ENCODE measurements around the gene UBE2L3. TPM values are rescaled to one million over a fixed set of nuclear protein-coding genes. Genes with fewer than 3 reads are reported as not detected.

The UBE2L3 gene
- total RNA-seq, 2 donors from 2014 or later: 74.6 to 79.4 TPM

DNA sequence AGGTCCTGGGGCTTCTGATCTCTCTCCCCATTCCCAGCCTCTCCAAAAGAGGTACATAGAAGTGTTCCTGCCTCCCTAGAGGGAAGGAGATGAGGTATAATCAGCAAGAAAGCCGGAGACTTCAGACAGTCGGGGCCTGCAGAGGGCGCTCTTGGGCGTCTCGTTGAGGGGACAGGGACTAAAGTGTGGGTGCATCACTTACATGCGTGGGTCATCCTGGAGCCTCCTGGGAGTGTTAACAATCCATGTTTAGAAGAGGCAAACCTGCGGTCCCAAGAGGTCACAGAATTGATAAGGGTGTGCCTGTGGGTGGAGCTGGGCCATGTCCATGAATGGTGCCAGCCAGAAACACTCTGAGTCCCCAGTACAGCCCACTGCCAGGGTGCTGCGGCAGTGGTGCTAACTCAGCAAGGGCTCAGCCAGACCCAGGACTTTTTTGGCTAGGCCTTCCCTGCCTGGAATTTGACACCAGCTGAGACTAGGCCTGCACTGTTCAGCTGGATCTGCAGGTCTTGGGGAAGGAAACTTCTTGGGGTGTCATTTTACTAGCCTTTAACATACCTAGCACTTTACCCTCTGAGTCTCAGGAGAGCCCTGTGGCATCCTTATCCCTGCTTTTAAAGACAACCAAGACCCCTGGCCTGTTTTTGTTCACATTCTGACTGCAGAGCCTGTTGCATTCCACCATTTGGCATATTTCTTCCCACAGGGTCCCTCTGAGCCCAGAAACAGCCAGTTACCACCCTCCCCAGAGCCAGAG, 56.8 kb downstream of the UBE2L3 start:
- Histone ChIP-seq H3K9me3 (ENCODE audit: control insufficient read depth, low read length) (no peaks in the 10 kb centered on the region), H3K4me1 (ENCODE audit: control insufficient read depth, insufficient read depth, low read length) (no peaks in the 10 kb centered on the region), H3K27me3 (ENCODE audit: control insufficient read depth, insufficient read depth, low read length, poor library complexity, severe bottlenecking) (no peaks in the 10 kb centered on the region), H3K36me3 (ENCODE audit: control insufficient read depth, insufficient read depth, low read length) (peaks cover 53% of the 10 kb centered on the region), H3K27ac (ENCODE audit: low read depth, low read length) (no peak overlapping the region), H3K9ac (ENCODE audit: extremely low read depth, low read length, poor library complexity, severe bottlenecking) (no peak overlapping the region), H3K4me3 (ENCODE audit: low read length) (no peak overlapping the region)
- H3K27ac Mint-ChIP-seq: no peak overlapping the region
- H3K4me1 Mint-ChIP-seq: peaks cover 5% of the 10 kb centered on the region
- WGBS, 2 experiments (ENCODE audit: insufficient coverage in 1 of 2, insufficient read length in 1 of 2): 61 to 65% methylated on average over 7 to 8 of the region's 8 CpGs
- peak; percentile 92 for DNase-seq
- H3K27me3 Mint-ChIP-seq (ENCODE audit: insufficient read depth): no peaks in the 10 kb centered on the region
- peaks cover 2% of the 10 kb centered on the region for H3K9me3 Mint-ChIP-seq
- TF ChIP-seq, protein P1, sequence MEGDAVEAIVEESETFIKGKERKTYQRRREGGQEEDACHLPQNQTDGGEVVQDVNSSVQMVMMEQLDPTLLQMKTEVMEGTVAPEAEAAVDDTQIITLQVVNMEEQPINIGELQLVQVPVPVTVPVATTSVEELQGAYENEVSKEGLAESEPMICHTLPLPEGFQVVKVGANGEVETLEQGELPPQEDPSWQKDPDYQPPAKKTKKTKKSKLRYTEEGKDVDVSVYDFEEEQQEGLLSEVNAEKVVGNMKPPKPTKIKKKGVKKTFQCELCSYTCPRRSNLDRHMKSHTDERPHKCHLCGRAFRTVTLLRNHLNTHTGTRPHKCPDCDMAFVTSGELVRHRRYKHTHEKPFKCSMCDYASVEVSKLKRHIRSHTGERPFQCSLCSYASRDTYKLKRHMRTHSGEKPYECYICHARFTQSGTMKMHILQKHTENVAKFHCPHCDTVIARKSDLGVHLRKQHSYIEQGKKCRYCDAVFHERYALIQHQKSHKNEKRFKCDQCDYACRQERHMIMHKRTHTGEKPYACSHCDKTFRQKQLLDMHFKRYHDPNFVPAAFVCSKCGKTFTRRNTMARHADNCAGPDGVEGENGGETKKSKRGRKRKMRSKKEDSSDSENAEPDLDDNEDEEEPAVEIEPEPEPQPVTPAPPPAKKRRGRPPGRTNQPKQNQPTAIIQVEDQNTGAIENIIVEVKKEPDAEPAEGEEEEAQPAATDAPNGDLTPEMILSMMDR (conservative IDR thresholded peaks at IDR 0.05): peak; percentile 85
- peaks cover 36% of the 10 kb centered on the region for H3K36me3 Mint-ChIP-seq (ENCODE audit: low read depth)
- H3K4me3 Mint-ChIP-seq: no peak overlapping the region

DNA sequence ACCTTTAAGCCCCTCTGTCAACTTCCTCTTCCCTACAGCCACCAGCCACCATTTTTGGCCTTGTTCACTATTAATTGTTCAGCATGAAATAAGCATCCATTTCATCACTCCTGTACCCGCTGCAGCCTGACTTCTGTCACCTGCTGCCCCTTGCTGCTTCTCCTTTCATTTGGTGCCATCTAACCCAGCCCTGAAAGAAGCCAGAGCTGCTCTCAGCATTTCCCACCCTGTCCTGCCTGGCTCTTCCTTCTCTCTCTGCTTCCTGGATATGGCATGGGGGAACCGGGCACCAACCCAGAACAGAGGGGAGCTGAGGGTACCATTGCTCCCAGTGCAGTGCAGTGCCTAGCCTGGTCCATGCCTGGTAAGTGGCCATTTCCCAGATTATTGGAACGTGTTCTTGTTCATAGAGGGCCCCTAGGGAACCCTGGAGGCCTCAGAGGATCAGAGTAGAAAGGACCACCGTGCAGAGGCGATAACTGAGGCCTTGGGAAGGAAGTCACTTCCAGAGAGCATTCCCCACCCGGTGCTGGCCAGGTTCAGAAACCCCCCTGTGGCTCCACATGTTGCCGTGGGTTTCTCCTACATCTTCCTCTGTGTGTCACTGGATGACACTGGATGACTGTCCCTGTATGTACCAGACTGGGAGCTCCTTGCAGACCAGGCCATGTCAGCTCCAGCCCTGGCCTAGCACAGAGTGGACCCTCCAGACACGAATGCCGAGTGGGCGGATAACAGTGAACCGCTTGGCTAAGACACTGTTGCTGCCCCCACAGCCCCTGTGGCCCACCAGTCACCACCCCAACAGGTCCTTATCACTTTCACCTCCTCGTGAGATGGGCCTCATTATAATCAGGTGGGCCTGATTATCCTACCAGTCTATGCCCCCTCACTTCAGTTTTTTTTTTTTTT, 57.6 kb downstream of the UBE2L3 start:
- Histone ChIP-seq H3K36me3 (ENCODE audit: control insufficient read depth, insufficient read depth, low read length) (peaks cover 46% of the 10 kb centered on the region), H3K9ac (ENCODE audit: extremely low read depth, low read length, poor library complexity, severe bottlenecking) (no peak overlapping the region), H3K9me3 (ENCODE audit: control insufficient read depth, low read length) (no peaks in the 10 kb centered on the region), H3K4me1 (ENCODE audit: control insufficient read depth, insufficient read depth, low read length) (no peaks in the 10 kb centered on the region), H3K27me3 (ENCODE audit: control insufficient read depth, insufficient read depth, low read length, poor library complexity, severe bottlenecking) (no peaks in the 10 kb centered on the region), H3K4me3 (ENCODE audit: low read length) (no peak overlapping the region), H3K27ac (ENCODE audit: low read depth, low read length) (no peak overlapping the region)
- TF ChIP-seq, protein P1 (conservative IDR thresholded peaks at IDR 0.05): no peak
- H3K27me3 Mint-ChIP-seq (ENCODE audit: insufficient read depth): no peaks in the 10 kb centered on the region
- peak overlapping the region; percentile 16 for H3K27ac Mint-ChIP-seq
- H3K4me1 Mint-ChIP-seq: peaks cover 5% of the 10 kb centered on the region
- H3K4me3 Mint-ChIP-seq: no peak overlapping the region
- DNase-seq: no peak
- 93% methylated on average over 6 to 12 of the region's 12 CpGs for WGBS, 2 experiments (ENCODE audit: insufficient coverage in 1 of 2, insufficient read length in 1 of 2)
- H3K36me3 Mint-ChIP-seq (ENCODE audit: low read depth): peaks cover 36% of the 10 kb centered on the region
- H3K9me3 Mint-ChIP-seq: peaks cover 2% of the 10 kb centered on the region

DNA sequence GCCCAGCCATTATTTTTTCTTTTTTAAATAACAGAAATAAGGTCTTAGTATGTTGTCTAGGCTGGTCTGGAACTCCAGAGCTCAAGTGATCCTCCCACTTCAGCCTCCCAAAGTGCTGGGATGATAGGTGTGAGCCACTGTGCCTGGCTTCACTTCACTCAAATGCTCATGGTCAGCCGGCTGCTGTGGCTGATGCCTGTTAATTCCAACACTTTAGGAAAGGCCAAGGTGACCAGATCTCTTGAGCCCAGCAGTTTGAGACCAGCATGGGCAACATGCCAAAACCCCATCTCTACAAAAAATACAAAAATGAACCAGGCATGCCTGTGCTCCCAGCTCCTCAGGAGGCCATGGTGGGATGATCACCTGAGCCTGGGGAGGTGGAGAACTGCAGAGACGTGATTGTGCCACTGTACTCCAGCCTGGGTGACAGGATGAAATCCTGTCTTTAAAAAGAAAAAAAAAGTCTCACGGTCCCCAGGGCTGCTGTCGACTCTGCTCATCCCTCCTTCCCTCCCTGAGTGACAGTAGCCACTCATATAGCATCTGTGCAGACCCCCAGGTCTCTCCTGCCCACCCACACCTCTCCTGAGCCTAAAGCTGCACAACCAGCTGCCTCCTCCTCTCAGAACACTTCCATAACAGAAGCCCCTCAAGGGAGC, 58.7 kb downstream of the UBE2L3 start:
- 74 to 83% methylated on average over 3 to 4 of the region's 4 CpGs for WGBS, 2 experiments (ENCODE audit: insufficient coverage in 1 of 2, insufficient read length in 1 of 2)
- Mint-ChIP-seq H3K9me3 (peaks cover 2% of the 10 kb centered on the region), H3K36me3 (ENCODE audit: low read depth) (peaks cover 36% of the 10 kb centered on the region), H3K4me3 (no peak overlapping the region), H3K4me1 (peaks cover 5% of the 10 kb centered on the region), H3K27me3 (ENCODE audit: insufficient read depth) (no peaks in the 10 kb centered on the region), H3K27ac (peak overlapping the region; percentile 9)
- Histone ChIP-seq H3K36me3 (ENCODE audit: control insufficient read depth, insufficient read depth, low read length) (peaks cover 36% of the 10 kb centered on the region), H3K9me3 (ENCODE audit: control insufficient read depth, low read length) (no peaks in the 10 kb centered on the region), H3K27me3 (ENCODE audit: control insufficient read depth, insufficient read depth, low read length, poor library complexity, severe bottlenecking) (no peaks in the 10 kb centered on the region), H3K4me1 (ENCODE audit: control insufficient read depth, insufficient read depth, low read length) (no peaks in the 10 kb centered on the region), H3K4me3 (ENCODE audit: low read length) (no peak overlapping the region), H3K27ac (ENCODE audit: low read depth, low read length) (no peak overlapping the region), H3K9ac (ENCODE audit: extremely low read depth, low read length, poor library complexity, severe bottlenecking) (no peak overlapping the region)
- no peak for DNase-seq
- TF ChIP-seq, protein P1 (conservative IDR thresholded peaks at IDR 0.05): no peak

All from endodermal cell (in vitro differentiated cells).